K562 (cell line): Measurements from ENCODE around the gene IGLON5. TPM values are rescaled to one million over a fixed set of nuclear protein-coding genes. Genes with fewer than 3 reads are reported as not detected.

ENCODE experiments used
- BMI1 ChIP-seq: fragments of 150-350 bp; IDR thresholded peaks from 2 replicates; pipeline ENCODE4 v1.6.1; 2014; ENCODE audit warnings: low read length
- COPS2 ChIP-seq: fragments of 450-650 bp; conservative IDR thresholded peaks from 2 replicates; pipeline ENCODE4 v1.6.1; 2016; ENCODE audit warnings: mild to moderate bottlenecking, moderate library complexity
- CREM ChIP-seq: IDR thresholded peaks from 2 replicates; pipeline ENCODE4 v1.6.1; 2014; ENCODE audit warnings: antibody characterized with exemption, low read depth
- ESRRB ChIP-seq: fragments of 250-450 bp; sonication (Bioruptor Pico); IDR thresholded peaks from 2 replicates; pipeline ENCODE4 v1.5.0; 2020; ENCODE audit warnings: mild to moderate bottlenecking, moderate library complexity, borderline replicate concordance
- EZH2 ChIP-seq: IDR thresholded peaks from 2 replicates; pipeline ENCODE4 v1.6.1; 2012; ENCODE audit warnings: low read depth, mild to moderate bottlenecking, inconsistent platforms, low read length, borderline replicate concordance
- HDAC8 ChIP-seq: fragments of 450-650 bp; IDR thresholded peaks from 2 replicates; pipeline ENCODE4 v1.6.1; 2016; ENCODE audit warnings: mild to moderate bottlenecking, missing genetic modification characterization, moderate library complexity, missing compliant biosample characterization
- HLTF ChIP-seq: fragments of 450-650 bp; IDR thresholded peaks from 2 replicates; pipeline ENCODE4 v1.6.1; 2016
- MEF2A ChIP-seq: IDR thresholded peaks from 2 replicates; pipeline ENCODE4 v1.6.1; 2011; ENCODE audit warnings: low read depth, mild to moderate bottlenecking, low read length, moderate library complexity; ENCODE audit not compliant: control insufficient read depth
- MLX ChIP-seq, 2 experiments: fragments of 450-650 bp in 1 of 2; sonication (generic) in 1 of 2; formaldehyde crosslinking; conservative IDR thresholded peaks; 2 replicates each; pipeline versions ENCODE4 v1.4.0 to v1.8.1; 2020 to 2022; ENCODE audit warnings: mild to moderate bottlenecking in 1 of 2, missing genetic modification reagents in 1 of 2
- NR1H2 ChIP-seq: sonication (generic); formaldehyde crosslinking; IDR thresholded peaks from 2 replicates; pipeline ENCODE4 v1.4.0; 2020; ENCODE audit warnings: mild to moderate bottlenecking, missing genetic modification reagents
- STAT6 ChIP-seq: sonication (generic); formaldehyde crosslinking; IDR thresholded peaks from 2 replicates; pipeline ENCODE4 v1.8.1; 2023; ENCODE audit warnings: mild to moderate bottlenecking, missing genetic modification reagents
- ZBTB7A ChIP-seq: IDR thresholded peaks from 2 replicates; pipeline ENCODE4 v1.6.1; 2011; ENCODE audit warnings: low read depth, mild to moderate bottlenecking, low read length, moderate library complexity, borderline replicate concordance; ENCODE audit not compliant: control insufficient read depth
- ZNF518B ChIP-seq: fragments of 250-450 bp; sonication (Bioruptor Pico); IDR thresholded peaks from 2 replicates; pipeline ENCODE4 v1.5.0; 2021; ENCODE audit warnings: mild to moderate bottlenecking, moderate library complexity
- polyA plus RNA-seq, 8 experiments: library from polyadenylated mRNA; depleted of rRNA in 4 of 8; stranded (reverse) in 5 of 8; unstranded in 3 of 8; fragments of >200 nt; fragmentation: Nextera tagmentation in 2 of 8; fragmentation: Illumina TruSeq in 1 of 8; extraction: Ambion mirVana in 2 of 8; extraction: Trizol in 1 of 8; gene quantifications; 2 replicates each; pipeline versions ENCODE4 v1.2.1 to v1.2.3, GENCODE V29; 2011 to 2014; ENCODE audit warnings: inconsistent platforms in 1 of 8, missing spikeins in 1 of 8
- total RNA-seq, 7 experiments: library from RNA; depleted of rRNA in 6 of 7; stranded (reverse); fragments of >200 nt in 6 of 7; fragmentation: Illumina TruSeq in 2 of 7; extraction: Trizol in 2 of 7; gene quantifications; 2 replicates each; pipeline versions ENCODE4 v1.2.1 to v1.2.3, GENCODE V29; 2011 to 2021; ENCODE audit warnings: low replicate concordance in 1 of 7
- TF ChIP-seq, protein P1 (sequence below): fragments of 250-450 bp; sonication (Bioruptor Pico); IDR thresholded peaks from 2 replicates; pipeline ENCODE4 v1.5.0; 2022; ENCODE audit warnings: mild to moderate bottlenecking
- TF ChIP-seq, protein P2 (sequence below): fragments of 250-450 bp; sonication (Bioruptor Pico); IDR thresholded peaks from 2 replicates; pipeline ENCODE4 v1.4.0; 2020; ENCODE audit warnings: borderline replicate concordance
- TF ChIP-seq, protein P3 (sequence below): fragments of 250-450 bp; sonication (Bioruptor Pico); IDR thresholded peaks from 2 replicates; pipeline ENCODE4 v1.5.0; 2020; ENCODE audit warnings: mild to moderate bottlenecking

The IGLON5 gene
- total and polyA plus RNA-seq, 9 of the 15 experiments (the other 6 are each of a cell fraction or from before 2014, with no cell fraction given) = 0.03 to 0.22 (median 0.14) TPM; not detected in 2

DNA sequence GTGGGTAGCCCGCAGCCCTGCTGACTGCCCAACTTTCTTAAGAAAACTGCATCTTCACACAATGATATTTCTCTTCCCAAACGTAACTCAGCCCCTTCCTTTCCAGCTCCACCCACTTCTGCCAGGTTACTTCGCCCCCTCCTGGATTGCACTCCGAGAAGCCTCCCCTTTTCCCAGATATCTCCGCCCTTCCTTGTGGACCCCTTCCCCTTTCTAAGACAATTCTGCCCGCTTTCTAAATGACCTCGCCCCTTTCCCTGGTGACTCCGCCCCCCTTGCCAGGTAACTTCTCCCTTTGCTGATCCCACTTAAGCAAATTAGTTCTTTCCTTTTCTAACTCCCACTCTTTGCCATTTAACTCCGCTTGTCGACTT, 27.9 kb downstream of the IGLON5 start (continued):
- TF ChIP-seq ESRRB (CRISPR knock-in tag) = no peak
- 0 out of 4 replicates have a peak, but pooled peaks of 1 of the 2 experiments have one; percentile 49 for TF ChIP-seq MLX (CRISPR knock-in tag; conservative IDR thresholded peaks at IDR 0.05)
- TF ChIP-seq COPS2 = no peak
- TF ChIP-seq, protein P1, sequence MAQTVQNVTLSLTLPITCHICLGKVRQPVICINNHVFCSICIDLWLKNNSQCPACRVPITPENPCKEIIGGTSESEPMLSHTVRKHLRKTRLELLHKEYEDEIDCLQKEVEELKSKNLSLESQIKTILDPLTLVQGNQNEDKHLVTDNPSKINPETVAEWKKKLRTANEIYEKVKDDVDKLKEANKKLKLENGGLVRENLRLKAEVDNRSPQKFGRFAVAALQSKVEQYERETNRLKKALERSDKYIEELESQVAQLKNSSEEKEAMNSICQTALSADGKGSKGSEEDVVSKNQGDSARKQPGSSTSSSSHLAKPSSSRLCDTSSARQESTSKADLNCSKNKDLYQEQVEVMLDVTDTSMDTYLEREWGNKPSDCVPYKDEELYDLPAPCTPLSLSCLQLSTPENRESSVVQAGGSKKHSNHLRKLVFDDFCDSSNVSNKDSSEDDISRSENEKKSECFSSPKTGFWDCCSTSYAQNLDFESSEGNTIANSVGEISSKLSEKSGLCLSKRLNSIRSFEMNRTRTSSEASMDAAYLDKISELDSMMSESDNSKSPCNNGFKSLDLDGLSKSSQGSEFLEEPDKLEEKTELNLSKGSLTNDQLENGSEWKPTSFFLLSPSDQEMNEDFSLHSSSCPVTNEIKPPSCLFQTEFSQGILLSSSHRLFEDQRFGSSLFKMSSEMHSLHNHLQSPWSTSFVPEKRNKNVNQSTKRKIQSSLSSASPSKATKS (CRISPR knock-in tag) = no peak
- no peak for TF ChIP-seq HDAC8
- no peak for TF ChIP-seq EZH2
- no peak for TF ChIP-seq CREM
- no peak for TF ChIP-seq BMI1
- TF ChIP-seq, protein P2, sequence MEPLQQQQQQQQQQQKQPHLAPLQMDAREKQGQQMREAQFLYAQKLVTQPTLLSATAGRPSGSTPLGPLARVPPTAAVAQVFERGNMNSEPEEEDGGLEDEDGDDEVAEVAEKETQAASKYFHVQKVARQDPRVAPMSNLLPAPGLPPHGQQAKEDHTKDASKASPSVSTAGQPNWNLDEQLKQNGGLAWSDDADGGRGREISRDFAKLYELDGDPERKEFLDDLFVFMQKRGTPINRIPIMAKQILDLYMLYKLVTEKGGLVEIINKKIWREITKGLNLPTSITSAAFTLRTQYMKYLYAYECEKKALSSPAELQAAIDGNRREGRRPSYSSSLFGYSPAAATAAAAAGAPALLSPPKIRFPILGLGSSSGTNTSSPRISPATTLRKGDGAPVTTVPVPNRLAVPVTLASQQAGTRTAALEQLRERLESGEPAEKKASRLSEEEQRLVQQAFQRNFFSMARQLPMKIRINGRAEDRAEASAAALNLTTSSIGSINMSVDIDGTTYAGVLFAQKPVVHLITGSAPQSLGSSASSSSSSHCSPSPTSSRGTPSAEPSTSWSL (CRISPR knock-in tag) = no peak
- TF ChIP-seq ZBTB7A = no peak
- no peak for TF ChIP-seq ZNF518B
- TF ChIP-seq MEF2A = no peak
- TF ChIP-seq, protein P3, sequence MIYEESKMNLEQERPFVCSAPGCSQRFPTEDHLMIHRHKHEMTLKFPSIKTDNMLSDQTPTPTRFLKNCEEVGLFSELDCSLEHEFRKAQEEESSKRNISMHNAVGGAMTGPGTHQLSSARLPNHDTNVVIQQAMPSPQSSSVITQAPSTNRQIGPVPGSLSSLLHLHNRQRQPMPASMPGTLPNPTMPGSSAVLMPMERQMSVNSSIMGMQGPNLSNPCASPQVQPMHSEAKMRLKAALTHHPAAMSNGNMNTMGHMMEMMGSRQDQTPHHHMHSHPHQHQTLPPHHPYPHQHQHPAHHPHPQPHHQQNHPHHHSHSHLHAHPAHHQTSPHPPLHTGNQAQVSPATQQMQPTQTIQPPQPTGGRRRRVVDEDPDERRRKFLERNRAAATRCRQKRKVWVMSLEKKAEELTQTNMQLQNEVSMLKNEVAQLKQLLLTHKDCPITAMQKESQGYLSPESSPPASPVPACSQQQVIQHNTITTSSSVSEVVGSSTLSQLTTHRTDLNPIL (CRISPR knock-in tag) = no peak
- no peak for TF ChIP-seq STAT6 (CRISPR knock-in tag)
- no peak for TF ChIP-seq NR1H2
- TF ChIP-seq HLTF = 0 out of 2 replicates have a peak, but pooled peaks have one; percentile 70
